ENCODE data around the gene SNAPC1.

Gene SNAPC1

DNA sequence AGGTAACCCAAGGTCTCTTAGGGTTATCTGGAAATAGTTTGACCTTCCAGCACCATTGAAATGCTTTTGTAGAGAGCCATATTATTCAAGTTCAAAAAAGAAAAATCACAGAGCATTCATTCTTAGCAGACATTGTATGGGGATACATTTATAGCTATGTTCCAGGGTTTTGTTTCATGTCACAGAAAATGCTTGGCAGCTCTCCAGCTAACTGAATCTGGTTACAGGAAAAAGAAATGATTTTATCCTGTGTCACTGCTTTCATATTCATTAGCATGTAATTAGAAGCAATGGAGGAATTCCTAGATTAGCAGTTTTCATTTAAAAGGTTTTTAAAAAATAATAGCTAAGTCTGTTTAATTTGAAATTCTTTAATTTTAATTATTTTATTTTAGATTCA is 78.9 kb downstream of the SNAPC1 start:
- no peak overlapping the region for H3K4me3 ChIP-seq (ENCODE audit: control insufficient read depth, low read depth, low read length)
- no peak for DNase-seq (ENCODE audit: low read depth)
- TF ChIP-seq, protein P1, sequence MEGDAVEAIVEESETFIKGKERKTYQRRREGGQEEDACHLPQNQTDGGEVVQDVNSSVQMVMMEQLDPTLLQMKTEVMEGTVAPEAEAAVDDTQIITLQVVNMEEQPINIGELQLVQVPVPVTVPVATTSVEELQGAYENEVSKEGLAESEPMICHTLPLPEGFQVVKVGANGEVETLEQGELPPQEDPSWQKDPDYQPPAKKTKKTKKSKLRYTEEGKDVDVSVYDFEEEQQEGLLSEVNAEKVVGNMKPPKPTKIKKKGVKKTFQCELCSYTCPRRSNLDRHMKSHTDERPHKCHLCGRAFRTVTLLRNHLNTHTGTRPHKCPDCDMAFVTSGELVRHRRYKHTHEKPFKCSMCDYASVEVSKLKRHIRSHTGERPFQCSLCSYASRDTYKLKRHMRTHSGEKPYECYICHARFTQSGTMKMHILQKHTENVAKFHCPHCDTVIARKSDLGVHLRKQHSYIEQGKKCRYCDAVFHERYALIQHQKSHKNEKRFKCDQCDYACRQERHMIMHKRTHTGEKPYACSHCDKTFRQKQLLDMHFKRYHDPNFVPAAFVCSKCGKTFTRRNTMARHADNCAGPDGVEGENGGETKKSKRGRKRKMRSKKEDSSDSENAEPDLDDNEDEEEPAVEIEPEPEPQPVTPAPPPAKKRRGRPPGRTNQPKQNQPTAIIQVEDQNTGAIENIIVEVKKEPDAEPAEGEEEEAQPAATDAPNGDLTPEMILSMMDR (IDR thresholded peaks at IDR 0.05; ENCODE audit: control insufficient read depth, insufficient read depth, low read depth, low read length, missing control alignments): no peak

Data from AG09309 (cell line).